Hypothalamus (tissue), 51 donors: ENCODE measurements around the gene MRGPRX4.

Experiments
- DNase-seq, 51 donors: peaks; one replicate each; lab custom pipeline; 2025; lab: John Stamatoyannopoulos, UW

Gene MRGPRX4

DNA sequence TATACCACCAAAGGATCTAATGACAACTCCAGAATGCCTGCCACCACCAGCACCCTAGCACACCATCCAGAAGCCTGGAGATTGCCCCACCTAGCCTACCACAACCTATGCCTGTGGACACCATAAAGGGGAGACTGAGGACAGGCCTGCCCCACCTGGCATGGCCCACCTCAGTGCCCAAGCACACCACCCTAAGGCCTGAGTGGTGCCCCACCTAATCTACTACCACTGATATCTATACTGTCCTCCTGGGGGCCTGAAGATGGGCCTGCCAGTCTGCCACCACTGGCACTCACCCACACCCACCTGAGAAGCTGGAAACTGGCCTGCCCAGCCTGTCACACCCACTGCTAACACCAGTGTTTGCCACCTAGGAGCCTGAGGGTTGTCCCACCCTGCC, 32.1 kb downstream of the MRGPRX4 start:
- no peak for DNase-seq

DNA sequence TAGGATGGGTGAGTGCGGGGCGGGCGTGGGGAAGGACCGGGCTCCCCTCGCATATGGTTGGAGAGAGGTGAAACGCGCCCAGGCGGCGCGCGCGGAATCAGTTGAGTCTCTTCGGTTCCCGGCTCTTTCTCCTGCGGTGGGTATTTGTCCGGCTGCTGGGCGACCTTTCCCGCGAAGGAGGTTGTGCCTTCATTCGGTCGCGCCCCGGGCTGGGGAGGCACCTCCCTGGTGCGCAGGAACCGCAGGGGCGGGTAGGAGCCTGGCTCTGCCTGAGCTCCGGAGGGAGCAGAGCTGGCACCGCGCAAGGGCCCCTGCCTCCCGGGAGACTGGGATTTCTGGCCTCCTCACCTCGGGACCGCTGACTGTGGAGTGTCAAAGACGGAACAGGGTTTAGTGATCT, 36.4 kb downstream of the MRGPRX4 start:
- no peak for DNase-seq

DNA sequence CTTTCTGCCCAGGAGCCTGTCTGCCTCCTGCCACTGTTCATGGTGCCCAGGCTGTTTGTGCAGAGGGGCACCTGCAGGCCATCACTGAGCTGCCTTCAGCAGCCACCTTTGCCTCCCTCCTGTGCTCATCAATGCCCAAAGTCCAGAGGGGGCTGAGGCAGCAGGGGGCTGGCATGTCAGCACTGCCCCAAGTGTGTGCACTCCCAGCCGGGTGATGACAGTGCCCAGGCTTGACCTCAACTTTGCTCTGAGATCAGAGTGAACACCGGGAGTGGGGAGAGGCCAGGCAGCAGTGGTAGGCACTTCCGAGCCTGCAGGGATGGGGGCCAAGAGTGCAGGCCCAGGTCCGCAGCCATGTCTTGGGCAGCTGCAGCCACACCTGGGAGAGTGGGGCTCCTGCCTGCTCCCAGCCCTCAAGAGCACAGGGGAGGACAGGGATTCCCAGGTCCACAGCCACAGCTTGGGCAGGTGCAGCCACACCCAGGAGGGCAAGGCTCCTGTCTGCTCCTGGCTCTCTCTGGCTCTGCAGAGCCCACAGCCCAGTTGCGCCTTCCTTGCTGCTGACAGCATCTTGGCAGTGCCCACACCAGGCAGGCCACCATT, 48.7 kb downstream of the MRGPRX4 start:
- no peak for DNase-seq

DNA sequence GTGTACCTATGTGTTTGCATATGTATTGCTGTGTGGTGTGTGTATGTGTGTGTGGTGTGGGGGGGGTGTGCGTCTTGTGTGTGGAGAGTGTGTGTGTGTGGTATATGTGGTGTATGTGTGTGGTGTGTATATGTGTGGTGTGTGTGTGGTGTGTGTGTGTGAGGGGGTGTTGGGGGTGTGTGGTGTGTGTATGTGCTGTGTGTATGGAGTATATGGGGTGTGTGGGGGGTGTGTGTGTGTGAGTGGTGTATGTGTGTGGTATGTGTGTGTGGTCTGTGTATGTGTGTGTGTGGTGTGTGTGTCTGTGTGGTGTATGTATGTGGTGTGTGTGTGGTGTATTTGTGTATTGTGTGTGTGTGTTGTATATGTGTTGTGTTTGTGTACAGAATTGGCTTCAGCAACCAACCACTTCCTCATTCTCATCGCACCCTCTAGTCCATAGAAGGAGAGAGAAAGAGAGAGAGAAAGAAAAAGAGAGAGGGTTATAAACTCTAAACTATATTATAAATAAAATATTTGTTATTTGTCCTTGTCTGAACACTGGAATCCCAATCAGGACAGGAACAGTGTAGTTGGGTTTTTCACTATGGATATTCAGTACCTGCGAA, 50.3 kb downstream of the MRGPRX4 start:
- no peak for DNase-seq
